HG03342 (cell line): ENCODE results near the gene GPC6.

Experiments used
- ATAC-seq: cut with Tn5 transposase; IDR thresholded peaks from one replicate; pipeline ENCODE4 v1.9.1; 2021; ENCODE audit warnings: mild to moderate bottlenecking, moderate library complexity; ENCODE audit not compliant: unreplicated experiment

The GPC6 gene

DNA sequence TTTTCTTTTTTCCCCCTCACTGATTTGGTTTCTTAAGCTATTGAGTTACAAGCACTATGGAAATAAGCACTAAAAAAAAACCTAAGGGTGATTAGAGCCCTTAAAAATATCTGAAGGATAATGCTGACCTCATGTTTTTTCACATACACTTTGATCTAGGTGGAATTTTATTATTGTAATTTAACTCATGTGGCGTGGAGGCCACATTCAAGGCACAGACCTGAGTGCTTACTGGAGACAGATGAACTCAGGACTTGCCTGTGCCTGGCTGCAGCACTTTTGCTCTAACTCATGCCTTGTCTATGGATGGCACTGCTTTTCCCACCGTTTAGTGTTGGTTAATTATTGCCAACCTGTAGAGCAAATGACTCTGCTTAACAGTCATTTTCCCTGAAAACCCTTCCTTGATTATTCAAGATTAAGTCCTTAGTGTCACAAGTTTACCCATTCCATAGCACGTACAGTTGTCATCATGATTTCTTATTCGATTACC, 541.4 kb downstream of the GPC6 start:
- no peak for ATAC-seq

DNA sequence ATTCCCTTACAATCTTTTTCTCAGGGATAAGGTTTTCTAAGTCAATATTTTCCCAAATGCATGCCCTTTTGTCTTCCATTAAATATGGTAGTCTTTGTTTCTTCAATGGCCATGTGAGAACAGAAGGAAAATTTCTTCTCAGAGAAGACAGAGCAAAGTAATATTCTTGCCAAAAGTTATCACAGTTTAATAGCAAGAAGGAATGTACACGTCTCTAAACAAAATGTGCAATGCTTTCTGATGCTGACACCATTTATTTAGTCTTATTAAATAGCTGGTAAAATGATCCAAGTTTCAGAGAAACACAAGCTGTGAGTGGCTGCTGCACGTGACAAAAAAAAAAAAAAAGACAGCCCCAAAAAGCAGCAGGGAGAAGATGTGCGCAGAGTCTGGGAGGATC, 542.5 kb downstream of the GPC6 start:
- ATAC-seq, result no peak

DNA sequence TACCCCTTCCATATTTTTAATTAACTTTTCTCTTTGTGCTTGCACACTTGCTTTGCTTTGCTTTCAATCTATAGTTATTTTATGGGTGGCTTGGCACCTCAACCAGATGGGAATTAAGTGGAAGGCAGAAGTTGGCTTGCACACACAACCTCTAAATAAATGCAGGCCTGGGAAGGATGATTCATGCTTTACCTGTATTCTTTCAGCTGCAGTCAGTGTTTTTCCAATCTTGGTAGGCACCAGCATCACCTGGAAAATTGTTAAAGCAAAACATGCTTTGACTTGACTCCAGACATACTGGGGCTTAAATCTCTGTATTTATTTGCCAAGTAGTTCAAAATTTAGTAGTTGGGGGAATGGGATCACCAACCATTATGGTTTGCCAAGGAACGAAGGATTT, 543.0 kb downstream of the GPC6 start:
- ATAC-seq, result no peak

DNA sequence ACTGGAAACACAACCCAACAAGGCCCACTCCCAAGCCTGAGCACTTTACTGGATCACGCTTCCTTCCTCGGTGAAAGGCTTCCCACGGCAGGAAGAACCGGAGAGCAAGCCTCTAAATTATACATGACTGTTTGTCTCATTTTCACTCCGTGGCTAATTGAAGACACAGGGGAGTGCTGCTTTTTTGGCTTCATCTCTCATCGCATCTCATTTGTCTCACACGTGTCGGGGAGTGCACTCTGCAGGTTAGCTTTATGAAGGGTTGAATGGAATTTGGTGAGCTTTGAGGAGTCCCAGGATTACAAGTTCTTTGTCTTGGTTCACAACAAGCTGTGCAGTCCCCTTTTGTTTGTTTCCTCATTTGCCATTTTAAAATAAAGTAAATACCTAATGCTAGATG, 544.6 kb downstream of the GPC6 start:
- no peak for ATAC-seq

DNA sequence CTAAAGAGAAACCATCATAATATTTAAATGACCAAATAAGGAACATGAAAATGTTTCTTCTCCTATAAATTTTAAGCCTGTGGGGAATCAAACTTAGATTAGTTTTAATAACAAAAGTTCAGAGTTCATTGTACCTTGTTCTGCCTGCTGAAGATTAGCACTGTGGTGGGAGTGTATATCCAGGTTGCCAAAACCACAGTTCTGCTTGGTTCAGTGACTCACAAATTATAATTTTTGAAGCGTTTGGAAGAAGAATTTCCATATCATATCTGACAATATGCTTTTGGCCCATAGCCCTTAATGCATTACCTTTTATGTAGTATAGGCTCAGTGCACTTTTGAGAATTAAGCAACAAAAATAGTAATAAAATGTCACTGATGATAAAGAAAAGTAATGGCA, 545.2 kb downstream of the GPC6 start:
- ATAC-seq, result no peak

DNA sequence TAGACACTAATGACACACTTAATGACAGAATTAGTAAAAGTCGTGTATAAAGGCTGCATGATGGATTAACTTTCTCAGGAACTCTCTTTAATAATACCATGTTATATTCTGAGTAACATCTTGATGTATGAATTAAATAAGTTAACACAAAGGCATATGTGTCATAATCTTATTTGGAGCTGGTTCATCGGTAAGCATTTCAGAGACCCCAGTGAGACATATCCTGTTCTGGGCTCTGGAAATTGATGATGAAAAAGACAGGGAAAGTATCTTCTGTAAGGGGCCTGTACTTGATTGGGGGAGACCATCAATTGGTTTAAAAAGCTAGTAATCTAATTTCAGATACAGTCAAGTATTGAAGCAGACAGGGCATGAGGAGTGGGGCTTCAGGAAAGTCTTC, 547.9 kb downstream of the GPC6 start:
- no peak for ATAC-seq

DNA sequence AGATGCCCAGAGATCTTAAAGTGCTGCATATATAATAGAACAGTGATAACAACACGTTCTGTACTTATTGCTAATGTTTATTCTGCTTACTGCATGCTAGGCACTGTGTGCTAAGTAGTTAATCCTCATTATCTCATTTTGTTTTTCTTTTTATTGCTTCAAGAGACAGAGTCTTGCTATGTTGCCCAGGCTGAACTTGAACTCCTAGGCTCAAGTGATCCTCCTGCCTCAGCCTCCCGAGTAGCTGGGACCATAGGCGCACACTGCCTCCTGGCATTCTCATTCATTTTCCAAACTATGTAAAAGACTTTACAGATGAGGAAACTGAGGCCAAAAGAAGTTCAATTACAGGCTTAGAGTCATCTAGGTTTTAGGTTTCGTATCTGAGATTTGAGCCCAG, 548.4 kb downstream of the GPC6 start:
- ATAC-seq, result no peak

DNA sequence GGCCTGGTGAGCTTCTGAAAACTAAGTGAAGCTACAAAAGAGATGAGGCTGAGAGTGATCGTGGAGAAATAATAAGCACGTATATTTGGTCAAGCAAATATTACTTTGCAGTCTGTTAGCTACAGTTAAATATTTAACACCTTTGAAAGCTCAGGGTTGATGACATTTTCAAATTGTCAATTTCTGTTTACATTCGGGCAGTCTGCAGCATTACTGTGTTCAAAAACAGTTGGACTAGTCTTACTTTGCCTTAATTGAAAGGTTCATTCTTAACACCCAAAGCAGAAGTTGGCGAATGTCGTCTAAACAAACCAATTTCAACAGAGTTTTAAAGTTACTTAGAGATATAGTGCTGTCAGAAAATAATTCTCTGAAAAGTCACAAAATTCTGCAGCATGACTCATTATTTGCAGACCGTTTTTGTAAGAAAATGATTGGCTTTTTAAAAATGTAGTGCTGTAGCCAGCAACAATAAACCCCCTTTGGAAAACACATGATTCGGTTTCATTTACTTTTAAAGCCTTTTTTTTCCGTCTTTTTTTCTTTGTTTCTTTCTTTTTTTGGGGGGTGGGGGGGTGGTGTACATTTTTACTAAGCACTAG, 549.0 kb downstream of the GPC6 start:
- no peak for ATAC-seq

DNA sequence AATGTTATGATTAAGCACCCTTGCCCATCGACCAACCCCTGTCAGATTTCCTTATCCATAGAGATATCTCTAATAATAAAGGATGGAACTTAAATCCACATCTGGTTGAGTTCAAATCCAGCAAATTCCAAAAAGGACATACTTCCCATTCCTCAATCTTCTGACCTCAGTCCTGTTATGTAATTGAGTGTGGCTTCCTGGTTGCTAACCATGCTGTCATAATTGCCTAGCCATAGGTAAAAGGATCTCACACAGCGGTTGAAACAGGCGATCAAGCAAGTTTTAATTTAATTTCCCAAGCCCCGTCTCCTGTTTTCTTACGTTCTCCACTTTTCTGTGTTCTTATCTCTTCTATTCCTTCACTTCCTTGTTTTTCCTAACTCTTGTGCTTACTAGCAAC, 550.3 kb downstream of the GPC6 start:
- no peak for ATAC-seq

DNA sequence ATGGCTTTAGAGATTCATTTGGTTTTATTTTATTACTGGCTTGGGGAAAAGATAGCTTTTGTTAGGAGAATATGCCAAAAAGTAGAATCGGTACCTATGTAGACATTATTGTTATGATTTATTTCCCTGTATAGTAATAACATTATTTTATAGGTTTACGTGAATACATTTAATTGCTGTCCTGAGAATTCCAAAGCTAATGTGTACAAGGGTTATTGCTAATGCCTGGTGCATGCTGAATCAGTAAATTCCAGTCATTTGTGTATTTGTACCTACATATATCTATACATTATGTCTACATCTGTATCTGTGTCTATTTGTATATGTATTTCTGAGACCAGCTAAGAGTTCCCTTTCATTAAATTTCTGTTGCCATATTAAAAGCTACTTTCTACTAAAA, 550.9 kb downstream of the GPC6 start:
- ATAC-seq, result no peak

DNA sequence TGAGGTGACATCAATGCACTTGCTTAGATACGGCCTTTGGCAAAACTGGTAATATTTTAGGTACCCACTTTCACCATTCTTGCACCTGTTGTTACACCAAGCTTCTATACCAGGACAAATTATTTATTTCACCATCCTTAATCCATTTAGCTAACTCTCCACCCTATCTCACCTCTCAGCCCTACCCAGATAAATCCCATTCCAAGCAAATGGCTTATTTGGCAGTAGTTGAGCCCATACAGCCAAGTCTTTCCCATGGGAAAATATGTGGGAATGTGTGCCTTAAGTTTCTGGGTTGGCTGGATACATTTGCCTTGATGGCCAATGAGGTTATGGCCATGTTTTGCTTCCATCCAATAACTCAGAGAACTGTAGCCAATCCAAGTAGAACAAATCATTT, 551.9 kb downstream of the GPC6 start:
- ATAC-seq, result no peak

DNA sequence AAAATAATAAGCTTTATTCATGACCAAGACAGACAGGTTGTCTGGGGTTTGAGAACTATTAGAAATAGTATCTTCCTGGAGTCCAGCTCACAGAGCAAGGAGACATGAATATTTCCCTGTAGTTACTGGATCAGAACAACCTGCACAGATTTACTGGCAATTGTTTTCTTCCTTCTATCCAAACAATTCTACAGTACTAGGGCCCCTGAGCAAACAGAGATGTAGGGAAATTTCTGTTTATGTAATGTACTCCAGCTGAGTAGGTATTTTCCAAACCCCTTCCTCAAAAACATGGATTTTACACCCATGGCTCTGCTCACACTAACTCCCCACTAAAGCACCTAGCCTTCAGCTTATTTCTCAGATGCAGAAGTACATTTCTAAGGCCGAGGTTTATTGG, 557.6 kb downstream of the GPC6 start:
- ATAC-seq, result no peak

DNA sequence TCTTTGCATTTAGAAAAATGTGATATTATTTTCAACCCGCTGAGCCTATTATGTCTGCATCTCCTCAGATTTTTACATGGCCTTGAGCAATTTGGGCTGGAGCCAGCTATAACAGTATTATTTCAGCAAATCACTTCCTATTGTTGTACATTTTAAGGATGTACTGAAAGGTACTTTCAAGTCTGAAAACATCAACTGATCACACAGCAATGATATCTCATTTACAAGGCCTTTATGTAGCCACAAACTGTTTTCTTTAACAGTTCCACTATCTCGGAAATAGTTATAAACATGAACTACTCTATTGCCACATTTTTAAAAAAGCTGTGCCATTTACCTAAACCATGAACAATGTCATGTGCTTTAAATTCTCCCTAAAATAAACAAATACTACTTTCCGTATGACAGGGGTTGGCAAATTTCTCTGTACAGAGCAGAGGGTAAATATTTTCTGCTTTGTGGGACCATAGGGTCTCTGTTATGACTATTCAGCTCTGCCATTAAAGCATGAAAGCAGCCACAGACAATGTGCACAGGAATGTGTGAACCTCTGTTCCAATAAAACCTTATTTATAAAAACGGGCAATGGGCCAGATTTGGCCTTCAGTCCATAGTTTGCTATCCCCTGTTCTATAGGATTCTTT, 560.4 kb downstream of the GPC6 start:
- ATAC-seq, result no peak

DNA sequence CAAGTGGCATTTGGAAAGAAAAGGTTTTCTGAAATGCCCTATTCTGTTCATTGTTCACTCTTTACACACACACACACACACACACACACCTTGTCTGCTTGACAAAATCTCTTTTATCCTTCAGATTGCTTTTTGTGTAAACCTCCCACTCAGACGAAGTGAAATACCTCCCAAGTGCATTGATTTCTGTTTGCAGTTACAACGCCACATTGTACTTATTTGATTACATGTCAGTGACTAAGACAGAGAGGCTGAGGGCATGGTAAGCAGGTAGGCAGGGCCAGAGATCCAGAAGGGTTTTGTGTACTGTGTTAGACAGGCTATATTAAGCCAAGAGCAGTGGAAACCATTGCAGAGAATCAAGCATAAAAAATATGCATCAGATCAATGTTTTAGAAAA, 561.8 kb downstream of the GPC6 start:
- no peak for ATAC-seq

DNA sequence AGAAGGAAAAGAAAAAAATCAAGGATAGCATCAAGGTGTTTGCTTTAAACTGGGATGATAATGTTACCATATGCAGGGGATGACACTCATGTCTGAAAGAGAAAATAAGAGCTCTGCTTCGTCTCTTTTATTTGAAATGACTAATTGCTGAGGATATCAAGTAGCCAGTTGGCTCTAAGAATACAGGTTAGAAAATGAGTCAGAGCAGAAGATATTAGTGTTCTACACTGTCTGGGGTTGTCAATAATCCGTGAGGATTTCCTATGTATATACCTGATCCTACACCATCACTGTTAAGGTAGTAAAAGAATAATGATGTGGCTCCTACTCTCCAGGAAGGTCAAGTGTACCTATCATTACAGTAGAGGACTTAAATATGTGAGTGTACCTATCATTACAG, 562.5 kb downstream of the GPC6 start:
- no peak for ATAC-seq

DNA sequence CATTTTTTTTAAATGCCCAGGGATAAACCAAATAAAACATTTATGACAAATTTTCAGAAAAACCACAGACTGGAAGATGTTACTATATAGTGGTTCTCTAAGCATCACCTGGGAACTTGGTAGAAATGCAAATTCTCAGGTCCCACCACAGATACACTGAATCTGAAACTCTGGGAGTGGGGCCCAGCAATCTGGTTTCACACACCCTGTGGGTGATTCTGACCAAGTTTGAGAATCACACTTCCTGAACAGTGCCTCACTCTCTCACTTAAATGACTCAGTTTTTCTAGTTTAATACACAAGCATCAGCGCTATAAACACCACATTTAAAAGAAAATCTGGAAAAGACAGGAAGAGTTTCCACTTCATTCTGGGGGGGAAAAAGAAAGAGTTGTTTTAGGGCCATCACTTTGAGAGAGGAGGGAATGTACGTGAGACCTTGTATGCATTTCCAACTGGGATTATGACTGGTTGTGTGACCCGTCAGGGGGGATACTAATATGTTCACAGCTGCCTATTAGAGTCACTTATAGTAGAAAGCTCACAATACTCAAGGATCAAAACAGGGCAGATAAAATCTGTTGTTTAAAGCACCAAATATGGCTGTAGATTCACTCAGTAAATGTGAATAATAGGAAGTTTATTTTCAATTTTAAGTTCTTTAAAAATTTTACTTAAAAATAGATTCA, 567.7 kb downstream of the GPC6 start:
- peak; percentile 91 for ATAC-seq

DNA sequence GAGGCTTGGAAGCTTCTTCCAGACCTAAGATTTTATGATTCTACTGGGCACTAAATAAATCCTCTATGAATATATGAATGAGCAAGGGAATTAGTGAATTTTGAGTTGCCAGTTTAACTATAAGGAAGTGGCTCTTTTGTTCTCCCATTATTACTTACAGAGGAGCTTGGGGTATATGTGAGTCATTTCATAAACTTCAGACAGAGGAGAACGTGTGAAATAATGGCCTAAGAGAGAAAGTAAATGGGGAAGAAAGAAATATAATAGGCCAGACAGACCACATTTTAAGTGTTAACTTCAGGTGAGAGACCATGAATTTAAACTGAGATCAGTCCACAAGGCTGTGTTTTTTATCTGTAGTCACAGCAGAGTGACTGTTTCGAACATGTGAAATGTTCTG, 570.9 kb downstream of the GPC6 start:
- peak; percentile 62 for ATAC-seq

DNA sequence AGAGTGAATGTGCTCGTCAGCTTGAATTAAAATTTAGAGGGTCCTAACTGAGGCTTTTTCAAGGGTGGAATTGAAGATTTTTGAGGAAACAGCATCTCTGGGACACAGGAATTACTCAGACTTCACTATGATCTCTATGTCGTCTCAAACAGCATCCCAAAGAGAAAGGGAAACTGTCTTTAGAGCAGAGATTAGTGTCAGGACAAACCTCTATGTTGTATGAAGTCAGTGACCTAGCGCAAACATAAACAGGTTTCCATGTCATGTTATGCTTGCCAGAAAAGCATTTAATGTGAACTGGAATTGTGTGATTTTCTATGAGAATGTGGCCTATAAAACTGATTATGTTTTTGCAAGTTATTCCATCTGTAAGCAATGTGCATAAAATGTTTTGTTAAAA, 573.7 kb downstream of the GPC6 start:
- no peak for ATAC-seq

DNA sequence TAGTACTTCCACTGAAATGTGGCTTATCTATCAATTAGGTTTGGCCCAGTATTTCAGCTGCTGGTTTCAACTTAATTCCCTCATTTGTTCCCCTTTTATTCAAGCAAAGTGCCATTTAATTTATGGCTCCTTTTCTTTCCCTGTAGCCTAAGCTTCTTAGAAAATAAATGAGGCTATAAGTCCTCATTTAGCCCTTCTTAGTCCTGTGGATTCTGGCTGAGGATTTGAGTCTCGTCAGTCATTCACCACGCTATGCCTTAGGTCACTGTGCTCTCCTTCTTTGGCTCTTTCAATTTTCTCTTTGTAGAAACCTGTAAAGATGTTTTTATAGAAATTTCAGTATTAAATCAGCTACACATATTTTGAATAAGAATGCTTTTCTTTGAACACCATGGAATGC, 579.1 kb downstream of the GPC6 start:
- no peak for ATAC-seq

DNA sequence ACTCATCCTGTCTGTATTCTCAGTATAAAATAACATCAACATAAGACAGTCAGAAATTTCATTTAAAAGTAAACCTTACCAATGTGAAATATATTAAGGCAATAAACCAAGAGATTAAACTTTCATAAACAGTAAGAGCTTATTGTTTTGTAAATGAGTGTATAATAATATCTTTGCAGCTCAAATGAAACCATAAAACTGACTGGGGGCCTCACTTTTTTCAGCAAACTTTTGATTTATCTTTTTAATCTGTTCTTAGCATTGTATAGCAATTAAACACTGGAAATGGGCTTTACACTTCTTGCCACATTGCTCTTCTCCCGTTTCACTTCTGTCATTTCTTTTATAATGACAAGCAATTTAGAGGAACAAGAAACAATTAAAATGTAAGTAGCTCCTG, 580.3 kb downstream of the GPC6 start:
- no peak for ATAC-seq

DNA sequence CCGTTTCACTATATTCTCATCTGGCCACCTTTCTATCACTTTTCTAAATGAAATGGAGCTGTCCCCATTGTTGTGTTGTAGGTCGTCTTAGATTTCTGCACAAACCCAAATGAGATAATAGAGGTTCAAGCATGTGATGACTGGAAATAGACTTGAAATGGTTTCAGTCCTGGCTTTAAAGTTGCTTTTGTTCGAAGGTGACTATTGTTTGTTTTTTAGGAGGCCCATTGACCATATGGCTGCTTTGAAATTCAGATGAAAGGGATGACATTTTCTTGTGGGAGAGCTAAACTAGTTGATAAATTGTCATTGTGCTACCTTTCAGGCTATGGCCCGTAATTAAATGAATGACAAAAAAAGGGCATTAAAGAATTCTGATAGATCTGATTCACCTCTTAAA, 583.7 kb downstream of the GPC6 start:
- no peak for ATAC-seq

DNA sequence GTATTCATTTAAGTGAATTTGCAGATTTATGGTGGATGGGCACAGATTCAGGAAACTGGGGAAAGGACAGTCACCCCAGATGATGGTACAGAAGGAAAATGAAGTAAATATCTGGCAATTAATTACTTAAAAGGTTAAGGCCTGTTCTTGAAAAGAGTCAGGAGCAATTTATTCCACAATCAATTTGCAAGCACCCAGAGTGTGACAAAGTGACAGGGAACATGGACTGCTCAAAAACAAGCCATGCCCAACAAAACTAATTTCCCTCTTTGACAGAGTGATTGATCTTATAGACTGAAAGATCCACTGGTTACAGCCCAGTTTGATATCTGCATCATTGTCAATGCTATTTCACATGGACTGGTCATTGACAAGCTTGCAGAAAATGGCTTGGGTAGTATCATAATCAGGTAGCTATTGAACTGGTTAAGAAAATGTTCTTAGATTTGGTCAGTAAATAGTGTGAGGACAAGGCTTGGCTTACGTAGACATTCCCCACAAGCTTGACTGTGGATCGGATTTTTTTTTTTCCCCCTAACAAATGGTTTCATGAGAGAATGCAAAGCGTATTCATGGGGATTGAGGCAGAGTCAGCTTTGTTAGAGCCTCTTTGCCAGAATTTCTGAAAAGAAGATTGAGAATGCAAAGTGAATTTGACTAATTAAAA, 584.6 kb downstream of the GPC6 start:
- no peak for ATAC-seq
